Loucy (cell line): ENCODE measurements around the gene TTLL5.

ENCODE experiments used
- H2AFZ ChIP-seq: fragments of 200-600 bp; sonication (generic); 2 replicates; pipeline ENCODE4 v1.6.0; 2016; ENCODE audit warnings: antibody characterized with exemption, mild to moderate bottlenecking, low read length, moderate library complexity
- H3F3A ChIP-seq: fragments of 200-600 bp; 2 replicates; pipeline ENCODE4 v1.6.0; 2016; ENCODE audit warnings: antibody characterized with exemption, low read depth, mild to moderate bottlenecking
- H3K27me3 ChIP-seq: fragments of 200-600 bp; sonication (generic); 2 replicates; pipeline ENCODE4 v1.6.1; 2014; ENCODE audit warnings: low read length, mild to moderate bottlenecking; ENCODE audit not compliant: insufficient read depth, poor library complexity, severe bottlenecking
- H3K36me3 ChIP-seq: fragments of 200-600 bp; sonication (generic); 2 replicates; pipeline ENCODE4 v1.6.1; 2016; ENCODE audit warnings: low read length; ENCODE audit not compliant: insufficient read depth
- H3K4me1 ChIP-seq: fragments of 200-600 bp; sonication (generic); 2 replicates; pipeline ENCODE4 v1.5.1; 2014; ENCODE audit warnings: low read length, mild to moderate bottlenecking; ENCODE audit not compliant: insufficient read depth, poor library complexity, severe bottlenecking
- H3K4me2 ChIP-seq: fragments of 200-600 bp; sonication (generic); 2 replicates; pipeline ENCODE4 v1.6.0; 2014; ENCODE audit warnings: antibody characterized with exemption, low read length, low read depth, mild to moderate bottlenecking; ENCODE audit not compliant: poor library complexity, severe bottlenecking
- H3K4me3 ChIP-seq: fragments of 200-600 bp; sonication (generic); 2 replicates; pipeline ENCODE4 v1.5.1; 2014; ENCODE audit warnings: low read length, mild to moderate bottlenecking, mixed read lengths; ENCODE audit not compliant: poor library complexity, severe bottlenecking
- H3K79me2 ChIP-seq: fragments of 200-600 bp; sonication (generic); 2 replicates; pipeline ENCODE4 v1.6.1; 2014; ENCODE audit warnings: low read length; ENCODE audit not compliant: insufficient read depth
- H3K9ac ChIP-seq: fragments of 200-600 bp; sonication (generic); 2 replicates; pipeline ENCODE4 v1.6.0; 2014; ENCODE audit warnings: mild to moderate bottlenecking, low read depth, low read length, moderate library complexity; ENCODE audit not compliant: poor library complexity, severe bottlenecking
- H3K9me2 ChIP-seq: fragments of 200-600 bp; sonication (generic); replicated peaks from 2 replicates; pipeline ENCODE4 v1.6.1; 2016; ENCODE audit warnings: low read depth, low read length, mixed read lengths
- H3K9me3 ChIP-seq: fragments of 200-600 bp; sonication (generic); 2 replicates; pipeline ENCODE4 v1.6.1; 2014; ENCODE audit warnings: mild to moderate bottlenecking, antibody characterized with exemption, low read length, low read depth; ENCODE audit not compliant: insufficient read depth
- H4K20me1 ChIP-seq: fragments of 200-600 bp; sonication (generic); 2 replicates; pipeline ENCODE4 v1.6.0; 2014; ENCODE audit warnings: antibody characterized with exemption, low read length, mild to moderate bottlenecking; ENCODE audit not compliant: insufficient read depth, poor library complexity, severe bottlenecking
- EZH2phosphoT487 ChIP-seq: fragments of 200-600 bp; IDR thresholded peaks from 2 replicates; pipeline ENCODE4 v1.6.1; 2018; ENCODE audit warnings: antibody characterized with exemption, mild to moderate bottlenecking, moderate library complexity, borderline replicate concordance
- TF ChIP-seq, protein P1 (sequence below): fragments of 200-600 bp; sonication (generic); conservative IDR thresholded peaks from 2 replicates; pipeline ENCODE4 v1.5.1; 2014; ENCODE audit warnings: mild to moderate bottlenecking, antibody characterized with exemption, low read length

The TTLL5 gene

DNA sequence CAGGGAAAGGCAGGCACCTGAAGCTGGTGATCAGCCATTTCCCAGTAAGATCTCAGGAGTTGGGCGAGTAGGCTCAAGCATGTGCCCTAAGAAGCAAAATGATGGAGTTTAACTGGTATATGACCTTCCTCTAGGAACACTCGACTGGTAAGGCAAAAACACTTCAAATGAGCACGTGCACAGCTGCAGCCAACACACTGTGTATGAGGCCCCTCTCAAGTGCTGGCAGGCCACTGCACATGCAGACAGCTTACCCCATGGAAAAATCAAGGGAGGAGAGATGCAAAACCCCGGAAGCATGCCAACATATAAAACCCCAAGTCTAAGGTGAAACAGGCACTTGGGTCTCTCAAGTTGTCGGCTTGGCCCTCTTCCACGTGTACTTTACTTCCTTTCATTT is 39.2 kb downstream of the TTLL5 start:
- Histone ChIP-seq H3K4me2 (no peak overlapping the region), H3K79me2 (no peaks in the 10 kb centered on the region), H3K9me3 (no peaks in the 10 kb centered on the region), H3K9me2 (no peaks in the 10 kb centered on the region), H3K4me1 (no peaks in the 10 kb centered on the region), H3K27me3 (no peaks in the 10 kb centered on the region), H3K4me3 (no peak overlapping the region), H2AFZ (no peak overlapping the region), H4K20me1 (no peaks in the 10 kb centered on the region), H3F3A (no peaks in the 10 kb centered on the region), H3K9ac (no peak overlapping the region), H3K36me3 (peaks cover 75% of the 10 kb centered on the region; the same call in 1 of the 2 replicates)
- TF ChIP-seq, protein P1, sequence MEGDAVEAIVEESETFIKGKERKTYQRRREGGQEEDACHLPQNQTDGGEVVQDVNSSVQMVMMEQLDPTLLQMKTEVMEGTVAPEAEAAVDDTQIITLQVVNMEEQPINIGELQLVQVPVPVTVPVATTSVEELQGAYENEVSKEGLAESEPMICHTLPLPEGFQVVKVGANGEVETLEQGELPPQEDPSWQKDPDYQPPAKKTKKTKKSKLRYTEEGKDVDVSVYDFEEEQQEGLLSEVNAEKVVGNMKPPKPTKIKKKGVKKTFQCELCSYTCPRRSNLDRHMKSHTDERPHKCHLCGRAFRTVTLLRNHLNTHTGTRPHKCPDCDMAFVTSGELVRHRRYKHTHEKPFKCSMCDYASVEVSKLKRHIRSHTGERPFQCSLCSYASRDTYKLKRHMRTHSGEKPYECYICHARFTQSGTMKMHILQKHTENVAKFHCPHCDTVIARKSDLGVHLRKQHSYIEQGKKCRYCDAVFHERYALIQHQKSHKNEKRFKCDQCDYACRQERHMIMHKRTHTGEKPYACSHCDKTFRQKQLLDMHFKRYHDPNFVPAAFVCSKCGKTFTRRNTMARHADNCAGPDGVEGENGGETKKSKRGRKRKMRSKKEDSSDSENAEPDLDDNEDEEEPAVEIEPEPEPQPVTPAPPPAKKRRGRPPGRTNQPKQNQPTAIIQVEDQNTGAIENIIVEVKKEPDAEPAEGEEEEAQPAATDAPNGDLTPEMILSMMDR: no peak
- TF ChIP-seq EZH2phosphoT487: no peak

DNA sequence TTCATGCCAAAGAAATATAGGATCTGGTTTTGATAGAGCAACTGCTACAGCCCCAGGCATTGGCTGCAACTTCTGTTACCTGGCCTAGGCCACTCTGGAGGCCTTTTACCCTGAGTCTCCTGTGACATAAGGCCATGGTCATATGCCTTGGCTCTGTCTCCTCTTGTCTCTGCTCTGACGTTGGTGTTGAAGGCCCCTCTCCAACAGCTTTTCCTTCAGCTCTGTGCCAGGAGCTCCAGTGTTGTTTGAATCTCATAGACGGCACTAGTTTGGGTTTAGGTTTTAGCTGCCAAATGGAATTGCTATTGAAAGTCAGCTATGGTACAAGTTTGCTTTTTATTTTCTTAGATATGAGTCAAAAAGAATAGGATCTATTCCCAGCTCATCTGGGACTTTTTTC is 41.1 kb downstream of the TTLL5 start:
- no peaks in the 10 kb centered on the region for H3F3A ChIP-seq
- no peaks in the 10 kb centered on the region for H3K79me2 ChIP-seq
- H3K9me2 ChIP-seq: no peaks in the 10 kb centered on the region
- no peaks in the 10 kb centered on the region for H3K9me3 ChIP-seq
- no peak overlapping the region for H3K4me3 ChIP-seq
- no peaks in the 10 kb centered on the region for H3K27me3 ChIP-seq
- H3K4me2 ChIP-seq: no peak overlapping the region
- no peak overlapping the region for H3K9ac ChIP-seq
- no peak overlapping the region for H2AFZ ChIP-seq
- no peaks in the 10 kb centered on the region for H3K4me1 ChIP-seq
- H3K36me3 ChIP-seq: peaks cover 67% of the 10 kb centered on the region; the same call in 1 of the 2 replicates
- TF ChIP-seq, protein P1: no peak
- no peak for TF ChIP-seq EZH2phosphoT487
- no peaks in the 10 kb centered on the region for H4K20me1 ChIP-seq

DNA sequence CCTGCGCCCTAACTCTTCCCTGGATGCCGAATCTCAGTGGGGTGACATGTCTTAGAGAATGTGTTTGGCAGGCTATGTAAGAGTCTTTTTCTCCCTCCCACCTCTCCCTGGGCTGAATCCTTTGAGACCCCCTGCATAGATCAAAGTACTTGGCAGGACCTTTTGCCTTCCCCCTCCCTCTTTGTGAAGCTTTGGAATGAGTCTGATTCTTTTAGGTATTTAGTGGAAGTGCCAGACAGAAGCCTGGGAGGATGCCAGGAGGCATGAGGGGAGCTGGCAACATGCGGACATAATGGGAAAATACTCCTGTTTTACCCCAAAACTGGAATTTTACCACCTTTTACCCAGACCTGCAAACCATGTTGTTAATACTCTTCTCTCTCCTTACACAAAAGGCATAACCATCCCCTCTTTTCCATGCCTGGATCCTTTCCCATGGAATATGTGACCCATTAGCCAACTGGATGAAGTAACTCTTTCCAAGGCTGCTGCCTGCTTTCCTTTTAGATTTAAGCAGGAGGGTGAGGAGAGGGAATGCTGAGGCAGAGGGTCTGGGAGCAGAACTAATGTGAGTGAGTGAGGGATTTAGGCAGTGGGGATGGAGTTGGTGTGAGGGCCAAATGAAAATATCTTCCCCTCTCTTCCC is 41.7 kb downstream of the TTLL5 start:
- TF ChIP-seq, protein P1: no peak
- TF ChIP-seq EZH2phosphoT487: no peak
- peaks cover 68% of the 10 kb centered on the region; the same call in 1 of the 2 replicates for H3K36me3 ChIP-seq

More for the DNA sequence above, 41.7 kb downstream of the TTLL5 start:
- H3K9me3 ChIP-seq: no peaks in the 10 kb centered on the region
- no peak overlapping the region for H3K4me2 ChIP-seq
- H3K9me2 ChIP-seq: no peaks in the 10 kb centered on the region
- no peak overlapping the region for H3K9ac ChIP-seq
- no peaks in the 10 kb centered on the region for H3K27me3 ChIP-seq
- H2AFZ ChIP-seq: no peak overlapping the region
- no peaks in the 10 kb centered on the region for H3K79me2 ChIP-seq
- no peaks in the 10 kb centered on the region for H3K4me1 ChIP-seq
- H4K20me1 ChIP-seq: no peaks in the 10 kb centered on the region
- H3F3A ChIP-seq: no peaks in the 10 kb centered on the region
- H3K4me3 ChIP-seq: no peak overlapping the region
